ENCODE data around the gene NRAP. TPM values are rescaled to one million over a fixed set of nuclear protein-coding genes. Genes with fewer than 3 reads are reported as not detected.

NRAP gene
- polyA plus RNA-seq, 1 donor from 2014 or later = not detected

GRCh38 chr10:113643183-113643582 is 20.7 kb downstream of the NRAP start:
- Histone ChIP-seq H3F3A (ENCODE audit: insufficient read depth, low read length, poor library complexity, severe bottlenecking) (no peaks in the 10 kb centered on the region), H3K4me3 (ENCODE audit: low read length) (no peak overlapping the region), H3K79me2 (replicated peaks; ENCODE audit: insufficient read depth, low read length) (no peaks in the 10 kb centered on the region), H3K4me2 (ENCODE audit: low read length) (no peak overlapping the region), H3K9me2 (ENCODE audit: insufficient read depth, low read length) (no peaks in the 10 kb centered on the region), H4K20me1 (ENCODE audit: insufficient read depth) (no peaks in the 10 kb centered on the region), H3K9ac (ENCODE audit: low read length) (no peak overlapping the region), H2AFZ (ENCODE audit: low read depth, low read length) (no peak overlapping the region), H3K36me3 (ENCODE audit: insufficient read depth, low read length) (no peaks in the 10 kb centered on the region), H3K9me3 (ENCODE audit: low read length) (no peaks in the 10 kb centered on the region), H3K27me3 (ENCODE audit: insufficient read depth, low read depth, low read length) (no peaks in the 10 kb centered on the region), H3K27ac (ENCODE audit: low read length) (no peak overlapping the region)
- TF ChIP-seq REST (IDR thresholded peaks at IDR 0.05; ENCODE audit: borderline replicate concordance) (no peak), MXI1 (conservative IDR thresholded peaks at IDR 0.05; ENCODE audit: poor library complexity, severe bottlenecking) (no peak), RAD21 (conservative IDR thresholded peaks at IDR 0.05) (no peak), CTCF (IDR thresholded peaks at IDR 0.05; ENCODE audit: poor library complexity, severe bottlenecking) (no peak), EZH2 (IDR thresholded peaks at IDR 0.05; ENCODE audit: borderline replicate concordance, insufficient read depth, low read length, poor library complexity, severe bottlenecking) (no peak), SMC3 (conservative IDR thresholded peaks at IDR 0.05; ENCODE audit: poor library complexity) (no peak), POLR2AphosphoS5 (IDR thresholded peaks at IDR 0.05) (no peak), EP300 (conservative IDR thresholded peaks at IDR 0.05; ENCODE audit: poor library complexity, severe bottlenecking) (no peak)

GRCh38 chr10:113641702-113642101 is 22.1 kb downstream of the NRAP start:
- no peak overlapping the region for H3K27ac ChIP-seq (ENCODE audit: low read length)
- TF ChIP-seq EP300 (conservative IDR thresholded peaks at IDR 0.05; ENCODE audit: poor library complexity, severe bottlenecking) (no peak), MXI1 (conservative IDR thresholded peaks at IDR 0.05; ENCODE audit: poor library complexity, severe bottlenecking) (no peak), SMC3 (conservative IDR thresholded peaks at IDR 0.05; ENCODE audit: poor library complexity) (no peak), EZH2 (IDR thresholded peaks at IDR 0.05; ENCODE audit: borderline replicate concordance, insufficient read depth, low read length, poor library complexity, severe bottlenecking) (no peak)

GRCh38 chr10:113639966-113640365 is 23.9 kb downstream of the NRAP start:
- no peak overlapping the region for H3K4me3 ChIP-seq (ENCODE audit: low read length)
- no peaks in the 10 kb centered on the region for H3K9me2 ChIP-seq (ENCODE audit: insufficient read depth, low read length)
- no peak overlapping the region for H3K27ac ChIP-seq (ENCODE audit: low read length)
- H3K9me3 ChIP-seq (ENCODE audit: low read length) = no peaks in the 10 kb centered on the region
- H2AFZ ChIP-seq (ENCODE audit: low read depth, low read length) = no peak overlapping the region
- no peak for TF ChIP-seq POLR2AphosphoS5 (IDR thresholded peaks at IDR 0.05)
- no peak for TF ChIP-seq MXI1 (conservative IDR thresholded peaks at IDR 0.05; ENCODE audit: poor library complexity, severe bottlenecking)
- no peak for TF ChIP-seq SMC3 (conservative IDR thresholded peaks at IDR 0.05; ENCODE audit: poor library complexity)
- TF ChIP-seq EZH2 (IDR thresholded peaks at IDR 0.05; ENCODE audit: borderline replicate concordance, insufficient read depth, low read length, poor library complexity, severe bottlenecking) = no peak
- H3K79me2 ChIP-seq (replicated peaks; ENCODE audit: insufficient read depth, low read length) = no peaks in the 10 kb centered on the region
- no peak overlapping the region for H3K9ac ChIP-seq (ENCODE audit: low read length)
- no peak overlapping the region for H3K4me2 ChIP-seq (ENCODE audit: low read length)
- H3K36me3 ChIP-seq (ENCODE audit: insufficient read depth, low read length) = no peaks in the 10 kb centered on the region
- no peaks in the 10 kb centered on the region for H3K27me3 ChIP-seq (ENCODE audit: insufficient read depth, low read depth, low read length)
- no peaks in the 10 kb centered on the region for H4K20me1 ChIP-seq (ENCODE audit: insufficient read depth)
- H3F3A ChIP-seq (ENCODE audit: insufficient read depth, low read length, poor library complexity, severe bottlenecking) = no peaks in the 10 kb centered on the region

More at GRCh38 chr10:113641702-113642101, 22.1 kb downstream of the NRAP start:
- Histone ChIP-seq H3K4me2 (ENCODE audit: low read length) (no peak overlapping the region), H3K79me2 (replicated peaks; ENCODE audit: insufficient read depth, low read length) (no peaks in the 10 kb centered on the region), H3K27me3 (ENCODE audit: insufficient read depth, low read depth, low read length) (no peaks in the 10 kb centered on the region), H3K9me2 (ENCODE audit: insufficient read depth, low read length) (no peaks in the 10 kb centered on the region), H3K9ac (ENCODE audit: low read length) (no peak overlapping the region), H3F3A (ENCODE audit: insufficient read depth, low read length, poor library complexity, severe bottlenecking) (no peaks in the 10 kb centered on the region), H3K4me3 (ENCODE audit: low read length) (no peak overlapping the region), H3K36me3 (ENCODE audit: insufficient read depth, low read length) (no peaks in the 10 kb centered on the region), H3K9me3 (ENCODE audit: low read length) (no peaks in the 10 kb centered on the region), H2AFZ (ENCODE audit: low read depth, low read length) (no peak overlapping the region), H4K20me1 (ENCODE audit: insufficient read depth) (no peaks in the 10 kb centered on the region)

Measured in neural cell (in vitro differentiated cells).